Left lobe of liver (tissue), 2 donors: ENCODE results near the gene CHCHD6. TPM values are rescaled to one million over a fixed set of nuclear protein-coding genes. Genes with fewer than 3 reads are reported as not detected.

Source experiments
- ATAC-seq: fragments of 200-7000 bp; cut with Tn5 transposase; one replicate; pipeline ENCODE4 v1.9.1; 2020; ENCODE audit warnings: mild to moderate bottlenecking, moderate library complexity
- DNase-seq: peaks from one replicate; pipeline ENCODE4 v3.0.0-alpha.2; 2020; ENCODE audit warnings: low spot score
- total RNA-seq: library from RNA; stranded (reverse); gene quantifications from one replicate; pipeline ENCODE4 v1.2.1, GENCODE V29; 2021
- donor health status: DM: no; HTN: no; CAD: no; lungs with moderate emphysema.
- donor health status: DM: no; HTN: yes; CAD: no.

Gene CHCHD6
- total RNA-seq, 1 donor from 2014 or later, result 3.8 TPM

- DNase-seq (no peak), ATAC-seq (no peak)
These were observed 266.1 kb downstream of the CHCHD6 start for GRCh38 chr3:126970101-126970500.

- DNase-seq (no peak), ATAC-seq (no peak)
These were observed 266.9 kb downstream of the CHCHD6 start for GRCh38 chr3:126970921-126971320.

- no peak for DNase-seq
- peak; percentile 70 for ATAC-seq
These were observed 267.9 kb downstream of the CHCHD6 start for GRCh38 chr3:126971891-126972351.

GRCh38 chr3:126972866-126973265, 268.8 kb downstream of the CHCHD6 start:
- no peak for DNase-seq
- ATAC-seq, result no peak

- ATAC-seq, result no peak
- DNase-seq, result no peak
These were observed 269.8 kb downstream of the CHCHD6 start for GRCh38 chr3:126973814-126974213.

GRCh38 chr3:126974756-126975155, 270.7 kb downstream of the CHCHD6 start:
- ATAC-seq, result no peak
- no peak for DNase-seq

- no peak for DNase-seq
These were observed 272.9 kb downstream of the CHCHD6 start for GRCh38 chr3:126976906-126977305.

GRCh38 chr3:126977821-126978220, 273.8 kb downstream of the CHCHD6 start:
- no peak for DNase-seq
- ATAC-seq, result no peak

More at GRCh38 chr3:126976906-126977305, 272.9 kb downstream of the CHCHD6 start:
- ATAC-seq, result no peak

- ATAC-seq (no peak), DNase-seq (no peak)
These were observed 274.3 kb downstream of the CHCHD6 start for GRCh38 chr3:126978291-126978690.

- ATAC-seq, result no peak
- DNase-seq, result no peak
These were observed 275.1 kb downstream of the CHCHD6 start for GRCh38 chr3:126979046-126979628.

- ATAC-seq (no peak), DNase-seq (no peak)
These were observed 276.3 kb downstream of the CHCHD6 start for GRCh38 chr3:126980266-126980811.

- ATAC-seq (no peak), DNase-seq (no peak)
These were observed 278.1 kb downstream of the CHCHD6 start for GRCh38 chr3:126982126-126982470.

GRCh38 chr3:126982471-126983175, 278.6 kb downstream of the CHCHD6 start, which contains the start of gene PLXNA1:
PLXNA1 (plus strand) TSS chr3:126983115; CDS start chr3:126988594, 5,479 bp downstream.
- peak; percentile 90 for ATAC-seq
- peak; percentile 79 for DNase-seq

GRCh38 chr3:126983276-126983652, 279.2 kb downstream of the CHCHD6 start:
- ATAC-seq (peak; percentile 1), DNase-seq (no peak)

GRCh38 chr3:126983653-126984390, 279.8 kb downstream of the CHCHD6 start:
- DNase-seq (no peak), ATAC-seq (peak; percentile 1)

GRCh38 chr3:126984391-126985131, 280.5 kb downstream of the CHCHD6 start:
- no peak for DNase-seq
- ATAC-seq, result no peak

- no peak for ATAC-seq
- no peak for DNase-seq
These were observed 281.3 kb downstream of the CHCHD6 start for GRCh38 chr3:126985132-126985985.

- no peak for DNase-seq
These were observed 282.0 kb downstream of the CHCHD6 start for GRCh38 chr3:126986001-126986400.

GRCh38 chr3:126987129-126987528, 283.1 kb downstream of the CHCHD6 start:
- no peak for DNase-seq
- ATAC-seq, result no peak

More at GRCh38 chr3:126986001-126986400, 282.0 kb downstream of the CHCHD6 start:
- no peak for ATAC-seq

- ATAC-seq, result no peak
- DNase-seq, result no peak
These were observed 283.6 kb downstream of the CHCHD6 start for GRCh38 chr3:126987596-126987995.
